IgD-negative memory B cell (primary cell): ENCODE data around the gene BCAR3. TPM values are rescaled to one million over a fixed set of nuclear protein-coding genes. Genes with fewer than 3 reads are reported as not detected.

Experiments used
- H3K27ac Mint-ChIP-seq, 3 donors: one replicate each; pipeline ENCODE4 v1.8.0; 2020 to 2022; ENCODE audit warnings: mild to moderate bottlenecking in 3 of 3, mixed read lengths in 3 of 3, moderate library complexity in 1 of 3
- H3K27me3 Mint-ChIP-seq: one replicate; pipeline ENCODE4 v1.8.0; 2021; ENCODE audit warnings: mixed read lengths
- H3K36me3 Mint-ChIP-seq: one replicate; pipeline ENCODE4 v1.8.0; 2020; ENCODE audit warnings: mild to moderate bottlenecking, mixed read lengths
- H3K4me1 Mint-ChIP-seq, 3 donors: one replicate each; pipeline ENCODE4 v1.8.0; 2020 to 2022; ENCODE audit warnings: mixed read lengths in 3 of 3, mild to moderate bottlenecking in 1 of 3
- H3K4me3 Mint-ChIP-seq, 4 donors: one replicate each; pipeline ENCODE4 v1.8.0; 2020 to 2022; ENCODE audit warnings: mild to moderate bottlenecking in 4 of 4, mixed read lengths in 4 of 4, moderate library complexity in 3 of 4
- H3K9me3 Mint-ChIP-seq, 3 donors: one replicate each; pipeline ENCODE4 v1.8.0; 2020 to 2021; ENCODE audit warnings: mixed read lengths in 3 of 3, mild to moderate bottlenecking in 1 of 3
- polyA plus RNA-seq: library from polyadenylated mRNA; unstranded; fragments of 300-500 nt; fragmentation: Illumina TruSeq; gene quantifications from one replicate; pipeline ENCODE4 v1.2.3, GENCODE V29; 2021

Gene BCAR3
- polyA plus RNA-seq, 1 donor from 2014 or later, result 2.7 TPM

- Mint-ChIP-seq H3K4me1 (peaks cover 34 to 39% (median 36%) of the 10 kb centered on the region in 3 donors), H3K36me3 (no peaks in the 10 kb centered on the region), H3K27ac (no peak overlapping the region), H3K27me3 (no peaks in the 10 kb centered on the region), H3K4me3 (no peak overlapping the region), H3K9me3 (no peaks in the 10 kb centered on the region)
Measured at GRCh38 chr1:93713341-93713740, 31.7 kb upstream of the BCAR3 start.

GRCh38 chr1:93712741-93713140, 31.1 kb upstream of the BCAR3 start:
- no peaks in the 10 kb centered on the region for H3K9me3 Mint-ChIP-seq
- no peak overlapping the region for H3K4me3 Mint-ChIP-seq
- H3K27me3 Mint-ChIP-seq, result no peaks in the 10 kb centered on the region
- H3K36me3 Mint-ChIP-seq, result no peaks in the 10 kb centered on the region
- peaks cover 40 to 45% (median 42%) of the 10 kb centered on the region in 3 donors for H3K4me1 Mint-ChIP-seq
- no peak overlapping the region for H3K27ac Mint-ChIP-seq

GRCh38 chr1:93710499-93711453, 29.1 kb upstream of the BCAR3 start:
- no peaks in the 10 kb centered on the region for H3K36me3 Mint-ChIP-seq
- H3K27me3 Mint-ChIP-seq, result no peaks in the 10 kb centered on the region
- no peaks in the 10 kb centered on the region for H3K9me3 Mint-ChIP-seq
- H3K4me1 Mint-ChIP-seq, result peaks cover 40 to 46% (median 44%) of the 10 kb centered on the region in 3 donors
- H3K27ac Mint-ChIP-seq, result no peak overlapping the region
- no peak overlapping the region for H3K4me3 Mint-ChIP-seq

GRCh38 chr1:93708734-93709481, 27.3 kb upstream of the BCAR3 start:
- Mint-ChIP-seq H3K4me1 (peaks cover 46 to 53% (median 52%) of the 10 kb centered on the region in 3 donors), H3K27ac (peak overlapping the region in 2 of 3 donors; percentile 28 to 37), H3K27me3 (no peaks in the 10 kb centered on the region), H3K9me3 (no peaks in the 10 kb centered on the region), H3K4me3 (peak overlapping the region in 2 of 4 donors; percentile 80 to 81), H3K36me3 (no peaks in the 10 kb centered on the region)

GRCh38 chr1:93707956-93708355, 26.3 kb upstream of the BCAR3 start:
- Mint-ChIP-seq H3K9me3 (no peaks in the 10 kb centered on the region), H3K36me3 (no peaks in the 10 kb centered on the region), H3K4me1 (peaks cover 50 to 59% (median 57%) of the 10 kb centered on the region in 3 donors), H3K27ac (peak overlapping the region in 2 of 3 donors; percentile 21 to 85), H3K4me3 (peak overlapping the region; percentile 1 to 81 (median 34)), H3K27me3 (no peaks in the 10 kb centered on the region)

GRCh38 chr1:93705892-93706500, 24.4 kb upstream of the BCAR3 start:
- Mint-ChIP-seq H3K27ac (peak overlapping the region in 2 of 3 donors; percentile 53 to 63), H3K27me3 (no peaks in the 10 kb centered on the region), H3K4me3 (no peak overlapping the region), H3K36me3 (no peaks in the 10 kb centered on the region), H3K9me3 (no peaks in the 10 kb centered on the region), H3K4me1 (peaks cover 45 to 65% (median 60%) of the 10 kb centered on the region in 3 donors)

GRCh38 chr1:93704052-93704451, 22.4 kb upstream of the BCAR3 start:
- Mint-ChIP-seq H3K4me1 (peaks cover 40 to 61% (median 54%) of the 10 kb centered on the region in 3 donors), H3K36me3 (no peaks in the 10 kb centered on the region), H3K9me3 (no peaks in the 10 kb centered on the region), H3K27ac (peak overlapping the region in 2 of 3 donors; percentile 21 to 73), H3K4me3 (peak overlapping the region; percentile 4 to 88 (median 68)), H3K27me3 (no peaks in the 10 kb centered on the region)

- H3K36me3 Mint-ChIP-seq, result no peaks in the 10 kb centered on the region
- H3K4me1 Mint-ChIP-seq, result peaks cover 36 to 58% (median 50%) of the 10 kb centered on the region in 3 donors
- H3K4me3 Mint-ChIP-seq, result peak overlapping the region; percentile 4 to 88 (median 68)
- H3K9me3 Mint-ChIP-seq, result no peaks in the 10 kb centered on the region
- H3K27me3 Mint-ChIP-seq, result no peaks in the 10 kb centered on the region
- peak overlapping the region in 2 of 3 donors; percentile 21 to 73 for H3K27ac Mint-ChIP-seq
Measured at GRCh38 chr1:93703643-93704042, 22.0 kb upstream of the BCAR3 start.

- peak overlapping the region in 1 of 3 donors; percentile 75 for H3K27ac Mint-ChIP-seq
- H3K4me1 Mint-ChIP-seq, result peaks cover 28 to 50% (median 42%) of the 10 kb centered on the region in 3 donors
- H3K36me3 Mint-ChIP-seq, result no peaks in the 10 kb centered on the region
- H3K27me3 Mint-ChIP-seq, result no peaks in the 10 kb centered on the region
- no peaks in the 10 kb centered on the region for H3K9me3 Mint-ChIP-seq
- H3K4me3 Mint-ChIP-seq, result peak overlapping the region in 2 of 4 donors; percentile 55 to 76
Measured at GRCh38 chr1:93702828-93703183, 21.2 kb upstream of the BCAR3 start.

GRCh38 chr1:93702111-93702827, 20.6 kb upstream of the BCAR3 start:
- Mint-ChIP-seq H3K9me3 (no peaks in the 10 kb centered on the region), H3K27ac (peak overlapping the region in 1 of 3 donors; percentile 82), H3K36me3 (no peaks in the 10 kb centered on the region), H3K4me3 (peak overlapping the region in 2 of 4 donors; percentile 55 to 76), H3K4me1 (peaks cover 25 to 47% (median 39%) of the 10 kb centered on the region in 3 donors), H3K27me3 (no peaks in the 10 kb centered on the region)

GRCh38 chr1:93701629-93702028, 20.0 kb upstream of the BCAR3 start:
- peaks cover 25 to 47% (median 39%) of the 10 kb centered on the region in 3 donors for H3K4me1 Mint-ChIP-seq
- H3K27ac Mint-ChIP-seq, result peak overlapping the region in 1 of 3 donors; percentile 82
- H3K9me3 Mint-ChIP-seq, result no peaks in the 10 kb centered on the region
- peak overlapping the region in 2 of 4 donors; percentile 43 to 52 for H3K4me3 Mint-ChIP-seq
- H3K36me3 Mint-ChIP-seq, result no peaks in the 10 kb centered on the region
- H3K27me3 Mint-ChIP-seq, result no peaks in the 10 kb centered on the region

- Mint-ChIP-seq H3K36me3 (no peaks in the 10 kb centered on the region), H3K27me3 (no peaks in the 10 kb centered on the region), H3K4me1 (peaks cover 24 to 42% (median 33%) of the 10 kb centered on the region in 3 donors), H3K4me3 (peak overlapping the region in 1 of 4 donors; percentile 58), H3K9me3 (no peaks in the 10 kb centered on the region), H3K27ac (no peak overlapping the region)
Measured at GRCh38 chr1:93700532-93701469, 19.2 kb upstream of the BCAR3 start.

GRCh38 chr1:93699503-93700168, 18.0 kb upstream of the BCAR3 start:
- H3K27me3 Mint-ChIP-seq, result no peaks in the 10 kb centered on the region
- H3K27ac Mint-ChIP-seq, result no peak overlapping the region
- peaks cover 13 to 30% (median 22%) of the 10 kb centered on the region in 3 donors for H3K4me1 Mint-ChIP-seq
- no peak overlapping the region for H3K4me3 Mint-ChIP-seq
- H3K9me3 Mint-ChIP-seq, result no peaks in the 10 kb centered on the region
- H3K36me3 Mint-ChIP-seq, result no peaks in the 10 kb centered on the region
